ENCODE results near the gene CTXND2. TPM values are rescaled to one million over a fixed set of nuclear protein-coding genes. Genes with fewer than 3 reads are reported as not detected.

Gene CTXND2
- total and polyA plus RNA-seq, 9 of the 15 experiments (the other 6 are each of a cell fraction or from before 2014, with no cell fraction given): not detected

DNA sequence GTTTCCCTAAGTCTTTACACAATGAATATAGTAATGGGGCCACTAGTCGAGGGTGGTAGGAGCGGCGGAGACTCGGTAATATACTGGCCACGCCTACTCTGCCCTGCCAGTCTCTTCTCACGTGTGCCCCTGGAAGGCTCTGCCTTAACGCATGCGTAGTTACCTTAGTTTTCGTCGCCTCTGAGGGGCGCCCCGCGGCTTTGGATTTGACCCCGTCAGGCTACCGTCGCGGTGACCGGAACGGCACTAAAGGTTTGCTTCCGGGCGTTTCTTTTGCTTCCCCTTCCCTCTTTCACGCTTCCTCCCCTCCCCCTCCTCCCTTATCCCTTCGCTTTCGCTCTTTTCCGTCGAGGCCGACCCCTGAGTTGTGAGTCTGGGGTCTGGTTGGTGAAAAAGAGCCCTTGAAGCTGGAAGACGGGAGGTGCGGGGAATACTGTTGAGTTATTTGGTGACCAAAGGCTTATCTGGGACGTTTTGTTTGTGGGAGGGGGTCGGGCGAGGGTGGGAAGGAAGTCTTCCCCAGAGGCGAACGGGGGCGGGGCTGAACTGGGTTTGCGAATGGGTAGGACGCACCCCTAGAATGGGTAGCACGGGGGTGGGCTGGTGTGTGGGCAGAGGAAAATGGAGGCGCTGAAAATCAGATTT is 39.3 kb downstream of the CTXND2 start, which contains the start of gene SETDB1 (continued):
- TF ChIP-seq PHF20 (IDR thresholded peaks at IDR 0.05; ENCODE audit: partially characterized antibody) (peak; percentile 98), XRCC4 (IDR thresholded peaks at IDR 0.05; ENCODE audit: extremely low read depth, insufficient read depth, insufficient read length) (no peak), FOXP1 (CRISPR knock-in tag; IDR thresholded peaks at IDR 0.05) (no peak), ESRRA (IDR thresholded peaks at IDR 0.05; ENCODE audit: borderline replicate concordance, low read depth) (peak; percentile 76), SMAD1 (IDR thresholded peaks at IDR 0.05; ENCODE audit: low read depth, low read length, partially characterized antibody) (peak; percentile 29), NBN (IDR thresholded peaks at IDR 0.05; ENCODE audit: low read depth) (peak; percentile 75), ZNF584 (CRISPR knock-in tag; IDR thresholded peaks at IDR 0.05; ENCODE audit: low read depth) (no peak), RFX5 (IDR thresholded peaks at IDR 0.05; ENCODE audit: low read depth, low read length) (no peak), EHMT2 (IDR thresholded peaks at IDR 0.05) (peak; percentile 28; the same call in 1 of the 2 replicates), HBP1 (CRISPR knock-in tag; IDR thresholded peaks at IDR 0.05) (peak; percentile 90)

GRCh38 chr1:150927624-150928023 is 40.7 kb downstream of the CTXND2 start:
- CTCF ChIA-PET (ENCODE audit: low intra/inter-chr PET ratio): no interaction called here
- no peak for DNase-seq (ENCODE audit: extremely low read depth in 1 of 4, low spot score in 3 of 4)
- H3K4me1 ChIP-seq (replicated peaks in 1 of 2; ENCODE audit: control insufficient read depth in 2 of 2, insufficient read depth in 2 of 2, low read length in 2 of 2): peaks cover 0 to 9% of the 10 kb centered on the region in 2 experiments; a peak in 2 of 5 replicates
- 90% methylated on average over 4 of the region's 4 CpGs for WGBS (ENCODE audit: insufficient coverage, low coverage, missing lambda C conversion rate)
- H3K9me3 ChIP-seq (replicated peaks; ENCODE audit: control insufficient read depth, insufficient read depth, low read depth, low read length): peaks cover 9% of the 10 kb centered on the region
- H4K20me1 ChIP-seq (replicated peaks; ENCODE audit: control insufficient read depth, insufficient read depth, low read length): no peaks in the 10 kb centered on the region
- in situ Hi-C loops (cut with MboI) (no loop called here), intact Hi-C loops (cut with micrococcal nuclease) (loop anchor here (2.0 to 10.0 kb wide), 3 partner anchors 51 to 303 kb away; partner anchors contain the start of gene ENSA)
- no peak for ATAC-seq
- H3K9me1 ChIP-seq (ENCODE audit: control insufficient read depth, insufficient read depth, low read length): no peaks in the 10 kb centered on the region
- H3K27ac ChIP-seq (ENCODE audit: extremely low read depth, low read depth, low read length): no peak overlapping the region
- H3K4me2 ChIP-seq (ENCODE audit: insufficient read depth, low read length): no peak overlapping the region
- H3K27me3 ChIP-seq (ENCODE audit: control insufficient read depth in 2 of 2, insufficient read depth in 2 of 2, low read length in 2 of 2): no peaks in the 10 kb centered on the region
- POLR2A ChIA-PET: interaction anchor here (0.6 to 1.1 kb wide), 3 partner anchors 11 to 53 kb away, joined by 3 read pairs; no protein-coding TSS in a partner anchor
- H3K9ac ChIP-seq (ENCODE audit: insufficient read depth in 1 of 2, low read depth in 2 of 2, low read length in 2 of 2): no peak overlapping the region
- H3K79me2 ChIP-seq (ENCODE audit: control insufficient read depth, insufficient read depth, low read length): peaks cover 16% of the 10 kb centered on the region
- FAIRE-seq: no peak
- BruUV-seq (replicated peaks): no TSS peak
- H3K36me3 ChIP-seq (ENCODE audit: control insufficient read depth, insufficient read depth, low read length): peaks cover 42% of the 10 kb centered on the region
- no peak overlapping the region for H2AFZ ChIP-seq (ENCODE audit: low read depth, low read length)
- H3K4me3 ChIP-seq: no peak overlapping the region
- TF ChIP-seq ZNF780A (CRISPR knock-in tag; IDR thresholded peaks at IDR 0.05): no peak
- no peak for TF ChIP-seq ZNF507 (tag; conservative IDR thresholded peaks at IDR 0.05)
- TF ChIP-seq EP400 (IDR thresholded peaks at IDR 0.05): no peak
- TF ChIP-seq ASH1L (IDR thresholded peaks at IDR 0.05; ENCODE audit: borderline replicate concordance, low read depth, partially characterized antibody): no peak
- TF ChIP-seq ZEB2 (IDR thresholded peaks at IDR 0.05): no peak
- no peak for TF ChIP-seq U2AF2 (optimal IDR thresholded peaks at IDR 0.05; ENCODE audit: low read depth, low read length)
- no peak for TF ChIP-seq ZNF696 (CRISPR knock-in tag; conservative IDR thresholded peaks at IDR 0.05)
